Memory B cell (primary cell): ENCODE data around the gene CORO2A.

Experiments
- ATAC-seq: fragments of 150-1000 bp; cut with Tn5 transposase; 2 replicates; pipeline ENCODE4 v1.10.0; 2021; ENCODE audit warnings: low read depth, mild to moderate bottlenecking, moderate library complexity
- DNase-seq, 2 donors: peaks; one replicate each; pipeline ENCODE4 v3.0.0; 2022; ENCODE audit warnings: low spot score in 2 of 2
- H3K27ac Mint-ChIP-seq: one replicate; pipeline ENCODE4 v1.8.0; 2022; ENCODE audit warnings: mild to moderate bottlenecking, moderate library complexity, mixed read lengths
- H3K27me3 Mint-ChIP-seq: one replicate; pipeline ENCODE4 v1.8.0; 2022; ENCODE audit warnings: mixed read lengths
- H3K36me3 Mint-ChIP-seq: one replicate; pipeline ENCODE4 v1.8.0; 2022; ENCODE audit warnings: mild to moderate bottlenecking, mixed read lengths
- H3K4me1 Mint-ChIP-seq: one replicate; pipeline ENCODE4 v1.8.0; 2022; ENCODE audit warnings: mixed read lengths
- H3K4me3 Mint-ChIP-seq: one replicate; pipeline ENCODE4 v1.8.0; 2022; ENCODE audit warnings: mild to moderate bottlenecking, moderate library complexity, mixed read lengths
- H3K9me3 Mint-ChIP-seq: one replicate; pipeline ENCODE4 v1.8.0; 2022; ENCODE audit warnings: mixed read lengths

CORO2A gene

GRCh38 chr9:98191671-98192502 is 550 bp downstream of the CORO2A start:
- H3K27ac Mint-ChIP-seq: peak overlapping the region; percentile 47

GRCh38 chr9:98191181-98191608 is 1.2 kb downstream of the CORO2A start:
- H3K36me3 Mint-ChIP-seq: no peaks in the 10 kb centered on the region
- DNase-seq: no peak
- H3K4me3 Mint-ChIP-seq: peak overlapping the region; percentile 84
- no peak for ATAC-seq
- no peak overlapping the region for H3K27ac Mint-ChIP-seq
- no peaks in the 10 kb centered on the region for H3K27me3 Mint-ChIP-seq
- H3K4me1 Mint-ChIP-seq: peaks cover 8% of the 10 kb centered on the region
- no peaks in the 10 kb centered on the region for H3K9me3 Mint-ChIP-seq

More at GRCh38 chr9:98191671-98192502, 550 bp downstream of the CORO2A start:
- H3K36me3 Mint-ChIP-seq: no peaks in the 10 kb centered on the region
- no peaks in the 10 kb centered on the region for H3K9me3 Mint-ChIP-seq
- peak overlapping the region; percentile 84 for H3K4me3 Mint-ChIP-seq
- H3K4me1 Mint-ChIP-seq: peaks cover 8% of the 10 kb centered on the region
- no peaks in the 10 kb centered on the region for H3K27me3 Mint-ChIP-seq
- peak; percentile 8 to 31 for DNase-seq
- peak; percentile 19 for ATAC-seq

GRCh38 chr9:98190757-98191105 is 1.7 kb downstream of the CORO2A start:
- Mint-ChIP-seq H3K27me3 (no peaks in the 10 kb centered on the region), H3K27ac (no peak overlapping the region), H3K4me3 (peak overlapping the region; percentile 84), H3K9me3 (no peaks in the 10 kb centered on the region), H3K4me1 (peaks cover 8% of the 10 kb centered on the region), H3K36me3 (no peaks in the 10 kb centered on the region)
- no peak for DNase-seq
- no peak for ATAC-seq

GRCh38 chr9:98189412-98189811 is 3.0 kb downstream of the CORO2A start:
- no peak overlapping the region for H3K27ac Mint-ChIP-seq

GRCh38 chr9:98187926-98188325 is 4.5 kb downstream of the CORO2A start:
- H3K27me3 Mint-ChIP-seq: no peaks in the 10 kb centered on the region
- no peak overlapping the region for H3K4me3 Mint-ChIP-seq
- H3K27ac Mint-ChIP-seq: peak overlapping the region; percentile 42
- peaks cover 5% of the 10 kb centered on the region for H3K4me1 Mint-ChIP-seq
- ATAC-seq (no peak), DNase-seq (no peak)
- no peaks in the 10 kb centered on the region for H3K36me3 Mint-ChIP-seq
- no peaks in the 10 kb centered on the region for H3K9me3 Mint-ChIP-seq

More at GRCh38 chr9:98189412-98189811, 3.0 kb downstream of the CORO2A start:
- Mint-ChIP-seq H3K27me3 (no peaks in the 10 kb centered on the region), H3K9me3 (no peaks in the 10 kb centered on the region), H3K36me3 (no peaks in the 10 kb centered on the region), H3K4me1 (peaks cover 10% of the 10 kb centered on the region), H3K4me3 (no peak overlapping the region)
- ATAC-seq (no peak), DNase-seq (no peak)

- no peaks in the 10 kb centered on the region for H3K9me3 Mint-ChIP-seq
- no peaks in the 10 kb centered on the region for H3K27me3 Mint-ChIP-seq
- no peaks in the 10 kb centered on the region for H3K36me3 Mint-ChIP-seq
- DNase-seq (no peak), ATAC-seq (no peak)
- H3K27ac Mint-ChIP-seq: no peak overlapping the region
- peaks cover 10% of the 10 kb centered on the region for H3K4me1 Mint-ChIP-seq
- H3K4me3 Mint-ChIP-seq: no peak overlapping the region
Observed at GRCh38 chr9:98186236-98186635, 6.2 kb downstream of the CORO2A start.

GRCh38 chr9:98185611-98186171 is 6.7 kb downstream of the CORO2A start:
- peaks cover 10% of the 10 kb centered on the region for H3K4me1 Mint-ChIP-seq
- no peak overlapping the region for H3K27ac Mint-ChIP-seq
- no peaks in the 10 kb centered on the region for H3K9me3 Mint-ChIP-seq
- no peak for ATAC-seq
- DNase-seq: no peak
- H3K27me3 Mint-ChIP-seq: no peaks in the 10 kb centered on the region
- no peaks in the 10 kb centered on the region for H3K36me3 Mint-ChIP-seq
- no peak overlapping the region for H3K4me3 Mint-ChIP-seq

GRCh38 chr9:98185021-98185567 is 7.3 kb downstream of the CORO2A start:
- H3K27ac Mint-ChIP-seq: no peak overlapping the region

GRCh38 chr9:98184326-98184725 is 8.1 kb downstream of the CORO2A start:
- ATAC-seq (no peak), DNase-seq (no peak)
- Mint-ChIP-seq H3K27me3 (no peaks in the 10 kb centered on the region), H3K4me3 (no peak overlapping the region), H3K27ac (no peak overlapping the region), H3K36me3 (no peaks in the 10 kb centered on the region), H3K4me1 (peaks cover 12% of the 10 kb centered on the region), H3K9me3 (no peaks in the 10 kb centered on the region)

More at GRCh38 chr9:98185021-98185567, 7.3 kb downstream of the CORO2A start:
- Mint-ChIP-seq H3K36me3 (no peaks in the 10 kb centered on the region), H3K4me1 (peaks cover 10% of the 10 kb centered on the region), H3K4me3 (no peak overlapping the region), H3K27me3 (no peaks in the 10 kb centered on the region), H3K9me3 (no peaks in the 10 kb centered on the region)
- ATAC-seq (no peak), DNase-seq (no peak)

GRCh38 chr9:98182889-98183599 is 9.4 kb downstream of the CORO2A start:
- no peak for ATAC-seq
- no peaks in the 10 kb centered on the region for H3K36me3 Mint-ChIP-seq
- H3K4me3 Mint-ChIP-seq: no peak overlapping the region
- no peak overlapping the region for H3K27ac Mint-ChIP-seq
- no peak for DNase-seq
- H3K9me3 Mint-ChIP-seq: no peaks in the 10 kb centered on the region
- H3K27me3 Mint-ChIP-seq: no peaks in the 10 kb centered on the region
- peaks cover 12% of the 10 kb centered on the region for H3K4me1 Mint-ChIP-seq

- H3K9me3 Mint-ChIP-seq: no peaks in the 10 kb centered on the region
- H3K4me1 Mint-ChIP-seq: peaks cover 10% of the 10 kb centered on the region
- H3K36me3 Mint-ChIP-seq: no peaks in the 10 kb centered on the region
- no peak overlapping the region for H3K4me3 Mint-ChIP-seq
- H3K27ac Mint-ChIP-seq: no peak overlapping the region
- ATAC-seq (no peak), DNase-seq (no peak)
- H3K27me3 Mint-ChIP-seq: no peaks in the 10 kb centered on the region
Observed at GRCh38 chr9:98182069-98182820, 10.2 kb downstream of the CORO2A start.

GRCh38 chr9:98181746-98182068 is 10.7 kb downstream of the CORO2A start:
- Mint-ChIP-seq H3K9me3 (no peaks in the 10 kb centered on the region), H3K27ac (no peak overlapping the region), H3K4me3 (no peak overlapping the region), H3K4me1 (peaks cover 10% of the 10 kb centered on the region), H3K27me3 (no peaks in the 10 kb centered on the region), H3K36me3 (no peaks in the 10 kb centered on the region)
- no peak for DNase-seq
- no peak for ATAC-seq

- DNase-seq: no peak
Observed at GRCh38 chr9:98180996-98181395, 11.4 kb downstream of the CORO2A start.

More at GRCh38 chr9:98180996-98181395, 11.4 kb downstream of the CORO2A start:
- no peak for ATAC-seq
- H3K27ac Mint-ChIP-seq: no peak overlapping the region
- H3K4me1 Mint-ChIP-seq: peaks cover 10% of the 10 kb centered on the region
- no peaks in the 10 kb centered on the region for H3K27me3 Mint-ChIP-seq
- H3K4me3 Mint-ChIP-seq: no peak overlapping the region
- H3K36me3 Mint-ChIP-seq: no peaks in the 10 kb centered on the region
- no peaks in the 10 kb centered on the region for H3K9me3 Mint-ChIP-seq
